Right lobe of liver (tissue), 6 donors: Measurements from ENCODE around the gene CACNA2D3. TPM values are rescaled to one million over a fixed set of nuclear protein-coding genes. Genes with fewer than 3 reads are reported as not detected.

Experiments
- ATAC-seq, 4 donors: fragments of 200-7000 bp; cut with Tn5 transposase; one replicate each; pipeline ENCODE4 v1.9.1; 2020; ENCODE audit warnings: mild to moderate bottlenecking in 4 of 4, moderate library complexity in 4 of 4
- DNase-seq, 3 donors: peaks; one replicate each; pipeline ENCODE4 v3.0.0-alpha.2; 2020
- H3K27ac ChIP-seq, 3 donors: fragments of 200-600 bp; one replicate each; pipeline ENCODE4 v1.8.0; 2022
- H3K27me3 ChIP-seq, 2 donors: fragments of 200-600 bp; one replicate each; pipeline ENCODE4 v1.8.0; 2022
- H3K36me3 ChIP-seq, 4 donors: fragments of 200-600 bp; sonication (generic) in 1 of 4; one replicate each; pipeline versions ENCODE4 v1.5.1 to v1.8.0; 2017 to 2022; ENCODE audit warnings: control low read depth in 1 of 4
- H3K4me1 ChIP-seq, 4 donors: fragments of 200-600 bp; sonication (generic) in 1 of 4; one replicate each; pipeline versions ENCODE4 v1.5.1 to v1.8.0; 2017 to 2022; ENCODE audit warnings: control low read depth in 1 of 4
- H3K4me3 ChIP-seq, 3 donors: fragments of 200-600 bp; one replicate each; pipeline ENCODE4 v1.8.0; 2022
- H3K9me3 ChIP-seq, 4 donors: fragments of 200-600 bp; sonication (generic) in 1 of 4; one replicate each; pipeline versions ENCODE4 v1.5.1 to v1.8.0; 2017 to 2022; ENCODE audit warnings: control low read depth in 1 of 4
- POLR2A ChIP-seq: fragments of 450-650 bp; IDR thresholded peaks from one replicate; pipeline ENCODE4 v1.6.1; 2017; ENCODE audit warnings: antibody characterized with exemption, mild to moderate bottlenecking
- WGBS: methylation state at CpG from one replicate; pipeline ENCODE4 v1.1.6; 2018; ENCODE audit warnings: low coverage, low lambda C conversion rate; ENCODE audit not compliant: insufficient coverage; ENCODE audit errors: missing lambda C conversion rate; 5-methylcytosine and 5-hydroxymethylcytosine counted together
- intact Hi-C, 2 donors: fragments of 100-400 bp; cut with DNase I; formaldehyde crosslinking; loops; one replicate each; pipeline versions ENCODE4 v1.11.2 to v1.14.1; 2022
- total RNA-seq, 6 experiments: library from RNA; depleted of rRNA in 2 of 6; stranded (reverse); fragments of >200 nt in 2 of 6; fragmentation: NEBNext Ultra II Directional in 3 of 6; extraction: Animal tissue kit (Norgen Biotek cat#: 25700) in 3 of 6; gene quantifications; one replicate each; pipeline versions ENCODE4 v1.1.0 to v1.2.4, GENCODE V29; 2016 to 2023
- TF ChIP-seq, protein P1 (sequence below), 4 donors: fragments of 200-600 bp in 3 of 4; fragments of 450-650 bp in 1 of 4; IDR thresholded peaks; one replicate each; pipeline versions ENCODE4 v1.5.1 to v1.8.0; 2016 to 2022; ENCODE audit warnings: antibody characterized with exemption in 4 of 4, mild to moderate bottlenecking in 2 of 4
- donor health status: DM: no; HTN: yes; CAD: no.
- donor health status: DM: no; HTN: no; CAD: no.
- donor health status: DM: no; HTN: no; CAD: no.
- donor health status: DM: no; HTN: yes; CAD: no.
- donor health status: DM: no; HTN: yes; CAD: no.

The CACNA2D3 gene
- total RNA-seq, 6 experiments from 2014 or later = 0.28 to 0.87 TPM; not detected in 4

DNA sequence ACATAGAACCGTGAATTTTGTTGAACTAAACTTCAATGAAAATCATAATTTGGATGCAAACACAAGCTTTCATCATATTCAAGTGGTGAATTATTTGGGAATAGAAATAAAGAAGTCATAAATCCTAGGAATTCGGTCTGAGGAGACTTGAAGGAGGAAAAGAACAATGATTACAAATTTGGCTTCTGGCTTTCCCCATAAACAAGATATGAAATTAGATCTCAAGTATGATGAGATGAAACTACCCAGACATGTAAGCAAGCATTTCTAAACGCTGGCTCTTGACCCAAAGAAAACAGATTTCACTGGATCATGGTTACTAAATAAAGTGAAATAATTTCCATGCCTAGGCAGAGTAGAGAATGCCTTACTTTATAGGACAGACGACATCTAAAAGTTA, 952.4 kb downstream of the CACNA2D3 start:
- no peaks in the 10 kb centered on the region for H3K27me3 ChIP-seq
- intact Hi-C loops = no loop called here
- H3K4me3 ChIP-seq = no peak overlapping the region
- WGBS = 38% methylated on average over 4 of the region's 4 CpGs
- no peak for ATAC-seq
- H3K36me3 ChIP-seq = no peaks in the 10 kb centered on the region
- no peak for DNase-seq
- H3K27ac ChIP-seq = no peak overlapping the region
- no peaks in the 10 kb centered on the region for H3K9me3 ChIP-seq
- H3K4me1 ChIP-seq = no peaks in the 10 kb centered on the region
- TF ChIP-seq, protein P1, sequence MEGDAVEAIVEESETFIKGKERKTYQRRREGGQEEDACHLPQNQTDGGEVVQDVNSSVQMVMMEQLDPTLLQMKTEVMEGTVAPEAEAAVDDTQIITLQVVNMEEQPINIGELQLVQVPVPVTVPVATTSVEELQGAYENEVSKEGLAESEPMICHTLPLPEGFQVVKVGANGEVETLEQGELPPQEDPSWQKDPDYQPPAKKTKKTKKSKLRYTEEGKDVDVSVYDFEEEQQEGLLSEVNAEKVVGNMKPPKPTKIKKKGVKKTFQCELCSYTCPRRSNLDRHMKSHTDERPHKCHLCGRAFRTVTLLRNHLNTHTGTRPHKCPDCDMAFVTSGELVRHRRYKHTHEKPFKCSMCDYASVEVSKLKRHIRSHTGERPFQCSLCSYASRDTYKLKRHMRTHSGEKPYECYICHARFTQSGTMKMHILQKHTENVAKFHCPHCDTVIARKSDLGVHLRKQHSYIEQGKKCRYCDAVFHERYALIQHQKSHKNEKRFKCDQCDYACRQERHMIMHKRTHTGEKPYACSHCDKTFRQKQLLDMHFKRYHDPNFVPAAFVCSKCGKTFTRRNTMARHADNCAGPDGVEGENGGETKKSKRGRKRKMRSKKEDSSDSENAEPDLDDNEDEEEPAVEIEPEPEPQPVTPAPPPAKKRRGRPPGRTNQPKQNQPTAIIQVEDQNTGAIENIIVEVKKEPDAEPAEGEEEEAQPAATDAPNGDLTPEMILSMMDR (IDR thresholded peaks at IDR 0.05) = no peak
- TF ChIP-seq POLR2A = no peak

DNA sequence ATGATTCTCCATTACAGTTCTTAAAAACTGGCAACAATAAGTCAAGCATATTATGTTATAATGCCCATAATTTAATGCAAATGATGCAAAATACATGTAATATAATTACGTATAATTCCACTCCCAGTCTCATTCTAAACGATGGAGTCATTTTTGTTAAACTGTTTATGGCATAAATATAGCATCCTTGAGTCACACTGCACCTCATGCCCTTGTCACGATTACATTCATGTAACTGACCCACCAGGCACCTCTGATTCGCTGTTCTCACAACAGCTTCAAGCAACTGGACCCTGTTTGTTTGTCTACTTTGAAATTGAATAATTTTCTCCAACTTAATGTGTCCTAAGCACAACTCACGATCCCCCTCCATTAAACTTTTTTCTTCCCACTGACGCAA, 953.5 kb downstream of the CACNA2D3 start:
- H3K36me3 ChIP-seq = no peaks in the 10 kb centered on the region
- no peak overlapping the region for H3K4me3 ChIP-seq
- DNase-seq = no peak
- no peak overlapping the region for H3K27ac ChIP-seq
- no peak for ATAC-seq
- no peak for TF ChIP-seq POLR2A
- TF ChIP-seq, protein P1 (IDR thresholded peaks at IDR 0.05) = no peak
- intact Hi-C loops = no loop called here
- WGBS = 62% methylated on average over 6 of the region's 6 CpGs
- H3K27me3 ChIP-seq = no peaks in the 10 kb centered on the region
- H3K9me3 ChIP-seq = no peaks in the 10 kb centered on the region
- no peaks in the 10 kb centered on the region for H3K4me1 ChIP-seq

DNA sequence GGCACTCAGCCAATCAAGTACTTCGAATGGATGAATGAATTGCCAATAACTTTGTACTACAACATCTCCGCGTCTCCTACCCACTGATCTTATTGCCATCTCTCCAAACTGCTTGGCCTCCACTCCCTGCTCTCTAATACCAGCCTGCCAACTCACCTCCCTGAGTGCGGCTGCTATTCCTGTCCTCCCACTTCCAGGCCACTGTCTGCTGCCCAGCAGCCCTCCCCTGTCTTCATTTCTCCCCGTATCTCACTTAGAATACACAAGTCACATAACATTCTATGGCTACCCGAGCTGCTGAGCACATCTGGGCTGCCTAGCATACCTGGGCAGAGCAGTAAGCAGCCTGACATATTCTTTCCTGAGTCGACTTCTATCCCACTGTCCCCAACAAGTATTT, 955.4 kb downstream of the CACNA2D3 start:
- intact Hi-C loops = no loop called here
- WGBS = 52% methylated on average over 7 of the region's 7 CpGs
- ATAC-seq = no peak

DNA sequence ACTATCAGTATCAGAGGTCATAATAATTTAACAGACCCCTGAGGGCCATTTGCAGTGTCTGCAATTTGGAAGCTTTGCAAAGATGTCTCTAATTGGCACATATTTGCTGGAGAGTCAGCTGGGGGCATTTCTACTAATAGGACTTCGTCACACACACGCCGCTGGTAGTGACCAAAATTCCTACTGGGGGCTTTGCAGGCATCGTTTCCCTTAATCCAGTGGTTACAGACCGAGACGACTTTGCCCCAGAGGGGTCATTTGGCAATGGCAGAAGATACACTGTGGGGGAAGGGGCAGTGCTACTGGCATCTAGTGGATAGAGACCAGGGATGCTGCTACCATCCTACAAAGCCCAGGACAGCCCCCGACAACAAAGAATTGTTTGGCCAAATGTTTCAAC, 956.5 kb downstream of the CACNA2D3 start:
- no peaks in the 10 kb centered on the region for H3K9me3 ChIP-seq
- ATAC-seq (no peak), DNase-seq (no peak)
- WGBS = 62% methylated on average over 6 of the region's 7 CpGs
- no peak overlapping the region for H3K4me3 ChIP-seq
- no peak overlapping the region for H3K27ac ChIP-seq
- no peaks in the 10 kb centered on the region for H3K36me3 ChIP-seq
- intact Hi-C loops = no loop called here
- no peaks in the 10 kb centered on the region for H3K4me1 ChIP-seq
- TF ChIP-seq POLR2A = no peak
- TF ChIP-seq, protein P1 (IDR thresholded peaks at IDR 0.05) = no peak
- H3K27me3 ChIP-seq = no peaks in the 10 kb centered on the region

More for the DNA sequence above, 955.4 kb downstream of the CACNA2D3 start:
- H3K4me1 ChIP-seq = no peaks in the 10 kb centered on the region
- H3K27me3 ChIP-seq = no peaks in the 10 kb centered on the region
- H3K9me3 ChIP-seq = no peaks in the 10 kb centered on the region
- H3K36me3 ChIP-seq = no peaks in the 10 kb centered on the region
- no peak overlapping the region for H3K27ac ChIP-seq
- no peak for DNase-seq
- no peak overlapping the region for H3K4me3 ChIP-seq
- no peak for TF ChIP-seq POLR2A
- TF ChIP-seq, protein P1 (IDR thresholded peaks at IDR 0.05) = no peak

DNA sequence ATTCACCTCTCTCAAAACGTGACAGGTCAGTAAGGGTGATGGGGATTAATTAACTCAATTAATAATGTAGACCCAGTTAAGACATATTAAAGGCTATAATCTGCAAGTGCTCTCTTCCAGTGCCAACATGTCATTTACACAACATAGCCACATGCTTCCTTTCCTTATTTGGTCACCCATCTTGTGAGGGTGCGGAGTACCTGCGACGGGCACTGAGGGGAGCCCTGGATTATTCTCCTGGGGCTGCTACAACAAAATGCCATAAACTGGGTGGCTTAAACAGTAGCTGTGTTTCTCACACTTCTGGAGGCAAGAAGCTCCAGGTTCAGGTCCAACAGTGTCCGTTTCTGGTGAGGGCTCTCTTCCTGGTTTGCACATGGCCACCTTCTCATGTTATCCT, 962.9 kb downstream of the CACNA2D3 start:
- intact Hi-C loops = no loop called here
- DNase-seq (no peak), ATAC-seq (no peak)
- Histone ChIP-seq H3K4me1 (no peaks in the 10 kb centered on the region), H3K9me3 (no peaks in the 10 kb centered on the region), H3K27me3 (no peaks in the 10 kb centered on the region), H3K27ac (no peak overlapping the region), H3K36me3 (no peaks in the 10 kb centered on the region), H3K4me3 (no peak overlapping the region)
- TF ChIP-seq, protein P1 (IDR thresholded peaks at IDR 0.05) = no peak
- TF ChIP-seq POLR2A = no peak
- 48% methylated on average over 5 of the region's 5 CpGs for WGBS
